NOMO-1 (cell line): ENCODE results near the gene EDAR.

Experiments
- DNase-seq, 2 experiments: peaks; one replicate each; lab custom pipeline; 2025; ENCODE audit not compliant: unreplicated experiment in 2 of 2; lab: John Stamatoyannopoulos, UW

The EDAR gene

DNA sequence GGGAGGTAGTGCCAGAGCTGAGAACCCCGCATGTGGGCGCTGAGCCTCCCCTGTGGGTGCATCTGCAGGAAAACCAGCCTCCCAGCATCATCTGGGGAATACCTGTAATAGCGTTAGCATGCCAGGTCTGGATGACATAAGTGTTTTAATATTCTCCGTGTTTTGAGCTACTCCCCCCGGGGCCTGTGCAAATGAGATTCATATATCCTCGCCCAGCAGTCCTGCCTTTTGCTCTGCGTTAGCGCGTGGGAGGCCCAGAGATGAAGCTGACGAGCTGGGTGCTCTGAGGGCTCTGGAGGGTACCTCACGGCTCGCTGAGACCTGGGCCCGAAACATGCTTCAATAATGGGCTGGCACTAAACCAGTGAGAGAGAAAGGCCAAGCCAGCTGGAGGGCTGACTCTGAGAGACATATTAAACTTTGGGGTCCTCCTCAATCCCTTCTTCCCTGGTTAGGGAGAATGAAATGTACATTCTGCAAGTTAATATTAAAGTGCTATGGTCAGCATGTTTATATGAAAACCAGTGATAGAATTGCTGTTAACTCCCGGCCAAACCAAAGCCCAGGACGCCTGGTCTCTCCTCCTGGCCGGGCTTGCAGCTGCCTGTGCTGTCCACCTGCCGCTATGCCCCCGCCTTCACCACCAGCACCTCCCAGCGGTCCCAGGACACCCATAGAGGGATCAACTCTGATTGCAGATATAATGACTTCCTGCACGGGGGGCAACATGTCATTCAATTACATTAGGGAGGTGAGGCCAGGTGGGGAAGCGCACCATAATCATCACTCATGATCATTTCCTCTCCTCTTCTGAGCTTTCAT is 77.0 kb downstream of the EDAR start:
- DNase-seq, result no peak

DNA sequence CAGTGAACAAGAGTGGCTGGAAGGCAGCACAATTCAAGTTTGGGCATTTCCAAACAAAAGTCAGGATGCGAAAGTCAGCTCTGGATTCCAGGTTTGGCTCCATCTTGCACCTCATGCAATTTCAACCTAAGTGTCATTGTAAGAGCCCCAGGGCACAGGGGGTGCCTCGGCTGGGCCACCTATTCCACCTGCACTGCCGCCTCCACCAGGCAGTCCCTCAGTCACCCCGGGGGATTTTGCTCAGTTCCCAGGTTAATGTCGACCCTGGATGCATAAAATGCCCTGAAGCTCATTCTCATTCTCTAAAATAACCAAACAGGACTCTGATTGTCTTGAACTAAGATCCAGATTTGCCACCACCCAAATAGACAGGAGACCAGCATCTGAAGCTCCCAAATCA is 77.6 kb downstream of the EDAR start:
- no peak for DNase-seq

DNA sequence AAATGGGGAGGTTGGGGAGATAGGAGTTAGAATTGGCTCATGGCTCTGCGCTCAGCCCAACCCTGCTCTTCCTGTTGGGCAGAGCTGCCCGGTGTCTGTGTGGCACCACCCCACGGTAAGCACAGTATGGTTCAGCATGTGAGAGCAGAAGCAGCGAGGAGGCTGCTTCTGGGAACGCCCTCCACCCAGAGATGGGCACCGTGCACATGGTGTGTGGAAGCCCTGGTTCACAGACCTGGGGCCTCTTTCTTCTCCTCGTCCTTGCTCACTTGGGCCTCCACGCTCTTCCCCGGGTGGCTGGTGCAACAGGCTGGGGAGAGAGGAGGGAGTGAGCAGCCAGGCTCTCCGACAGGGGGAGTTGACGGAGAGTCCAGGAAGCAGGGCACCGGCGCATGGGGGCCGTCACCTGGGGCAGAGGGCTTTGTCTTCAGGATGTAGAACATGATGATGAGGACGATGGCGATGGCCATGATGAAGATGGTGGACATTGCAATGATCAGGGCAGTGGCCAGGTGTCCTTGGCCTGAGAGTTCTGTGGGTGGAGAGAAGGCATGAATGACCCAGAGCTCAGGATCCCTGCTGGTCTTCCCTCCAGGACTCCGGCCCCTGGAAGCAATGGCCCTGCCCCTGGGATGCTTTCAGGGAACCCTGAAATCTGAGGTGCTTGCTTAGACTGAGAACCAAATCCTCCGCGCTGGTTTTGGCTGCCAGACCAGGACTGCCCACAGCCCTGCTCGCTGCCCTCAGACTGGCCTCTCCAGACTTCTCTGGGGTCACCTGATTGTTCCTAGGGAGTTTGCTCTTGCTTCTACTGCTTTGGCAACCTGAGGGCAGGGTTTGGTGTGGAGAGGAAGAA is 78.3 kb downstream of the EDAR start:
- DNase-seq, result no peak

DNA sequence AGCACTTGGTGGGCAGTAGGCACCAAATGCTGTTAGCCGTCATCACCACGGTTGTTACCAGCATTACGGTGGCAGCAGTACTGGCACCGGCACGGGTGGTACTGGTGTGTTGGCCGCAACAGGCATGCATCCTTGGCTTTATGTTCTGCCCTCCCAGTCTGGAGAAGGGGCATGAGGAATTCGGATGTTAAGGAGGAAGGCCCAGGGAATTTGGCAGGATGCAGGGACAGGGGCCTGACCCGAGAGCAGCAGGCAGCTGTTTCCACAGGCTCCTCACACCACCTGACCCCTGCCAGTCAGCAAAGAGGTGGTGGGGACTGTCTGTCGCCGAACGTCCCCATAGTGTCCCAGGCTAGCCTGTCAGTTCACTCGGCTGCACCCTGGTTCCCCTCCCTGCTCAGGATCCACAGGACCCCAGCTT is 79.0 kb downstream of the EDAR start:
- DNase-seq, result no peak

DNA sequence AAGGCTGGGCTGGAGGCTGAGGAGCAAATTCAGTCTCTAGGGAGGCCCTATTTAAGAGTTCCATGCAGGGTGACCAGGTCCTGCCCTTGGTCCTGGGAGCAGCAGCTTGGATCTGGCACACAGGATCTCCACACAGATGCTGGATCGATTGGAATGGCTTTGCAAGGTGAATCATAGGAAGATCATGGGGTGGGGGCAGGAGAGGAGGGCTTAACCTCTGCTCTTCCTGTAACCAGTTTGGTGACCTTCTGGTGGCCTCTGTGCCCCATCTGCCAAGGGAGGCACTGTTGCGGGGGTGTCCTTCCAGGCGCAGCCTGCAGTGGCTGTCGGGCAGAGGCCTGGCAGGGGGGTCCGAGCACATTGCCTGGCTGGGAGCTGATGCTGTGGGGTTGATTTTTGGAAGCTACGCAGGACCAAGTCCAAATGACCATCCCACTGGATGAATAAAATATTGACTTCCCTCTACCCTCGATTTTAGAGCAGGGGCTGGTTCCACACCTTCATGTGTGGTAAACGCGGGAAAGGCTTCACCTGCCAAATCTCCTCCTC is 79.7 kb downstream of the EDAR start:
- DNase-seq, result no peak

DNA sequence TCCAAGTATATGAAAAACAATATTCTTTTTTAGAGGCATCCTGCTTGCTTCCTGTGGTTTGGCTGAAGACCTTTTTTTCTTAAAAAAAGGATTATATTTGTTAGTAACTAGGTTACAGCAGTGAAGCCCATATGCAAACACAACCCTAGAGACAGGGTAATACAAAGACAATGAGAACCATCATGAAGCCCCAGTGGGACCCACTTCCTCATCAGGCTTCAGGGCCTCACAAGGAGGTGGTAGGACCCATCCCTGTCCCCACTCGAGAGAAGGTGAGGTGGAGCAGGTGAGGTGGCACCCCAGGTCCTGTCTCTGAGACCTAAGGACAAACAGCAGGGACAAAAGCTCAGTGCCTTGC is 80.3 kb downstream of the EDAR start:
- no peak for DNase-seq

DNA sequence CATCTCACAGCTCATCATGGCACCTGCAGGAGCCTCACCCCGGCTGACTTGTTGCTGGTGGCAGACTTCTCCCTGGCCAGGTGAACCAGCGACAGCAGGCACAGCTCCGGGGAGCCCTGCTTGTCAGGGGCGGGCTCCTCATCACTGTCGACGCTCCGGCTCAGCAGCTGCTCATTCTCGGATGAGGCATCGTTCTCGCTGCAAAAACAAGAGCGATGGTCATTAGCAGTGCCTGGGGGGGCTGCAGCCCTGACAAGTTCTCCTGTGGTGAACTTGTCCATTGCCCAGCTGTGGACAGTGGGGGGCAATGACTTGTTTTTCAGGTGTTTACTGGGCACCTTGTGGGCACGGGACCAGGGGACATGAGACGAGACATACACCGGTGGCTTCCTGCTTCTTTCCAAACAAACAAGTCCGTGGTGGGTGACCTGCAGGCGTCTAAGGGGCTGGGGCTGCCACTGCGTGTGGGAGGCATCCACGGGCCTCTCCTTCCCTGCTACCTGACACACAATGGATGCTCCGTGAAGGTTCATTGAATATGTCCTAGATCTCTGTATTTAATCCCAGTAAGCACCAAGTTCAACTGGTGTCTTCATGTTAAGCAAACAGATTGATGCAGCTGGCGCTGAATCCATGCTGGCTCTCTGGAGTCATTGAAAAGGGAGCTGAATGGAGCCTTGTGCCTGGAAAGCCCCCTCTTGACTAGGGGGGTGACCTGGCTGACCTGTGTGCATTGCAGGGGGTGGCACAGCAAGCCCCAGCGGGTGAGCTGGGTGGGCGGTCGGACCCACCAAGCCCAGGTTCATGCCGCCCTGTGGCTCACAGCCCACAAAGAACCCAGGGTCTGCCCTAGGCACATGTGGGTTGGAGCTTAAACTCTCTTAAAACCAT is 81.0 kb downstream of the EDAR start:
- no peak for DNase-seq

DNA sequence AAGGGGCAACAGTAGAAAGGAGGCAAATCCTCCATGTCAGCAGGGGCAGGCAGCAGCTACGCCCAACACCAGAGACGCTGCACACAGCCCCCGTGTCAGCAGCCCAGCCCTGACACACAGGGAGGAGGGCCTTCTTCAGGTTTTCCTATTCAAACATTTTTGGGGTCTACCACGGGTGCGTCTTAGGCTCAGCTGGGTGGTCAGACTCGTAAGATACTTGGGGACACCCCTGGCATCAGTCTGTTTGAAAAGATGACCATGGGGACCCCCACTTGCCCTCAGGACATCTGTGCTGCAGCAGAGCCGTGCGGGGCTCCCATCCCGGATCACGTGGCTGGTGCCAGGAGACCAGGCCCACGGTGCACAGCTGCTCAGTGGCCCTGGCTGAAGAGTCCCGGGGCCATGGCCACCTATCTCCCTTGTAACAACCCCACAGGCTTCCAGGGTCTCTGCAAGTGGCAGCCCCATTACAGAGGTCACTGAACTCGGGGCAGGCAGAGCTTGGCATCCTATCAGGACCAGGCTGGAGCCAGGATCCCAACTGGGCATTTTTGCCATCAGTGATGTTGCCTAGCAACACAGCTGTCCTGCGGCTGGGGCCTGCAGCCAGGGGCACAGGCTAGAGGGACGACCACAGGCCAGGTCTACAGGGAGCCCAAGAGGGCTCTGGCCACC is 82.5 kb downstream of the EDAR start:
- DNase-seq, result no peak

DNA sequence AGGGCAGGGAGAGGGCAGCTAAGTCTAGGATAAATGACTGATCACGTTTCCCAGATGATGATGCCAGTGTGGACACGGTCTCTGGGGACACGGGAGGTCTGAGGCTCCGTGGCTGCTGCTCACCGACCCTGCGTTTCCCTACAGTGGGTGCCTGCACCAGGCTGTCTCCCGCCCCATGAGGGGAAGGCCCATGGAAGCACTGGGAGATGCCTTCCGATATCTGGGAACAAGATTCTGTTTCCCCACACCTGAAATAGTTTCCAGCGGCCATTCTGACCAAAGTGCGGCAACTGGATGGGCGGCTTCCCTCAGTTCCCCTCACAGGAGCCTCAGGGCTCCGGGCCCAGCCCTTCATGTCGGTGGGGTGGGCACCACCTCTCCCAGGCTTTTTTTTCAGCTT is 83.1 kb downstream of the EDAR start:
- no peak for DNase-seq

DNA sequence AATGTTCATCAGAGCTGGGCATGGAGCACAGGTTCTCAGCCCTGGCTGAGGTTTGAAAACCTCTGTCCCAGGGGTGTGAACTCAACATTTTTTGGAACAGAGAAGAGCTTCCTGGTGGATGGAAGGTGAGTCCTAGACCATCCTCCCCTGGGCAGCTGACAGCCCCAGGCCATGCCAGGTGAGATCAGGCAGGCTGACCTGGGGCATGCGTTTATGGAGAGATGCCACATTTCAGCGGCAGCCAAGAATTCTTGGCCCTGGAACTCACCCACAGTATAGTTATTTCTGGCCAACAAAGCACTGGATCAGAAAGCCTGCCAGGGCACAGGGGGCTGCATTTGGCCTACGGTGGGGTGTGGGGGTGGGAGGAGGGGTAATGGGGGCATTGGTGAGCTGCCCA is 83.8 kb downstream of the EDAR start:
- no peak for DNase-seq

DNA sequence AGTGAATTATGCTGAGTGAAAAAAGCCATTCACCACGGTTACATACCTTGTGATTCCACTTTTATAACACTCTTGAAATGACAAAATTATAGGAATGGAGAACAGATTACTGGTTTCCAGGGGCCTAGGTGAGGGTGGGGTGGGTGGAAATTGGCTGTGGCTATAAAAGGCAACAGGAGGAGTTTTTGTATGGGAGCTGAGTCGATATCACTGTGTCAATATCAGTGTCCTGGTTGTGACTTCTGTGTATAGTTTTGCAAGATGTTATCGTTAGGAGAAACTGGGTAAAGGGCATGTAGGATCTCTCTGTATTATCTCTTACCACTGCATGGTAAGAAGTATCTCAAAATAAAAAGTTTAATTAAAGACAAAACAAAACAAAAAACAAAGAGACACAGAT is 84.3 kb downstream of the EDAR start:
- DNase-seq, result no peak

DNA sequence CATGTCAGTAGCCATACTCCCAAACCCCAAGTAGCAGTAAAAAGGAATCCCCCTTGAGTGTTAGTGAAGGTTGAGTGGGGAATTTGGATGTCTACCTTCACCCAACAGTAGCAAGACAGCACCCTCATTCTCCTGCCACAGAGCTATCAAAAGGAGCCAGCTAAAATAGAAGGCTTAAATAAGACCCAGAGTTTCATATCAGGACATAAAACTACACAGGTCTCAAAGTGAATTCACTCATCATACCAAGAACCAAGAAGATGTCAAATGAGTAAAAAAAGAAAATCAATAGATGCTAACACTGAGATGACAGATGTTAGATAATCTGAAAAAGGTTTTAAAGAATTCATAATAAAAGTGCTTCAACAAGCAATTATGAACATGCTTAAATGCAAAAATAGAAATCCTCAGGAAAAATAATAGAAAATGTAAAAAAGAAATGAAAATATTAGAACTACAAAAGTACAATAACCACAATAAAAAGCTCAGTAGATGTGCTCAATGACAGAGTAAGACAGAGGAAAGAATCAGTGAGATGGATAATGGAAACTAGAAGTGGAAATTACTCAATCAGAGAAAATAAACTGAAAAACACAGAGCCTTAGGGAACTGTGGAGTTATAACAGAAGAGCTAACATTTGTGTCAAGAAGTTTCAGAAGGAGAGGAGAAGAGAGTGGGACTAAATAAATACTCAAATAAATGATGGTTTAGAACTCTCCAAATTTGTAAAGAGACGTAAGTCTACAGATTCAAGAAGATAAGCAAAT is 90.5 kb downstream of the EDAR start:
- no peak for DNase-seq

DNA sequence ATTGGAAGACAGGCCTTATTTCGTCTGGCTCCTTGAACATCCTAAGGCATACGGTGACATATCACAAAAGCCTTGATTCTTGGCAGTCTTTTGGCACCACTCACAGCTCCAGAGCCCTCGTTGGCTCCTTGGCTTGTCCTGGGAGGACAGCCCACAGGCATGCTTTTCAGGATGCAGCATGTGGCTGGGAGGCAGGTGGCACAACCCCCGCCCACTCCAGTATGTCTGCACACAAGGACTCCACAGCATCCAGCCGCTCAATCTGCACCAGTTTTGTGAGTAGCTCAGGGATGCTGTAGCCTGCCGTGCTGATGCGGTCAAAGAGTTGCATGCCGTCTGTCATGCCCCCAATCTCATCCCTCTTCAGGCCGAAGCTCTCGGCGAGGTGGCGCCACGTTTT is 92.3 kb downstream of the EDAR start:
- no peak for DNase-seq

DNA sequence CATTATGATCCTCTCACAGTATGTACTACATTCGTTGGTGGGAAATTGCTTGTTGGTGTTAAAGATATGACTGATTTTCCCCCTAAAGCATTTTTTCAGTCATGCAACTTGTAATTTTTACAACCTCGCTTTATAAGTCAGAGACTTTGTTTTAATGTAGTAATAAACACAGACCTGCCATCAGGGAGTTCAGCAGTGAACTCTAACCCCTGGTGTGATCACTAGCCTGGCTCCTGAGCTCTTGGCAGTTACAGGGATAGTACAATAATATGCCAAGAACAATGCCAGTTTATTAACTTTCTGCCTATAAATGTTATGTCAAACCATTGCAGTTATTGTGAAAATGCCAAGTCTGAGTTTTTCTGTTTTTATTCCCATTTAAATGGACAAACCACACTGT is 93.8 kb downstream of the EDAR start:
- no peak for DNase-seq

DNA sequence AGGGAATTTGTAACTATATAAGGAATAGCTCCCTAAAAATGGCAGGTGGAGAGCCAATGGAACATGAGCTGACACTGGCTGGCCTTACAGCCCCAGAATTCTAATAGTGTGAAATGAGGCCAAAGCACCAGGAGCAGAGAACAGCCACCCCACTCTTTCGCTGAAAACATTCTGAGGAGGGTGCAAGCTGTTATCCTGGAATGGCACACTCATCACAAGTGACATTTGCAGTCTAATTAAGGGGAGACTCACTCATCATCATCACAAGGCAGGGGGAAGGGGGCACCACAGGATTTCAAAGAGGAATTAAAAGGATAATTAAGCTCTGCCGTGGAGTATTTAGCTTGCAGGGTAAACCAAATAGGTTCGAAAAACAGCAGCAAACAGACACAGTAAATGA is 94.3 kb downstream of the EDAR start:
- DNase-seq, result no peak

DNA sequence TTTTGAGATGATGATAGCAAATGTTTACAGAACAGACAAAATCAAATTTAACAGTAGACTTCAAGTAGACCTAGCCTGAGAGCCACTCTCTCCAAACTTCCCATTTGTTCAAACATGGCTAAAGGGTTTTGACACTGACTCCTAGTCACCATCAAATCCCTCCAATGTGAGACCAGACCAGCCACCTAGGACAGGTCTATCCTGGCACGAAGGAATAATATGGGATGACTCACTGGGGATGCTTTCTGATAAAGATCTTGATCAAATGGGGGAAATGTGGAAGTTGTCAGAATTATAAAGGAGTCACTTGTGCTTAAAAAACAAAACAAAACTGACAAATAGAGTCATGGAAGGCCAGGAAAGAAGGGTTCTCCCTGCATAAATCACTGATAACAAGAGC is 95.7 kb downstream of the EDAR start:
- no peak for DNase-seq

DNA sequence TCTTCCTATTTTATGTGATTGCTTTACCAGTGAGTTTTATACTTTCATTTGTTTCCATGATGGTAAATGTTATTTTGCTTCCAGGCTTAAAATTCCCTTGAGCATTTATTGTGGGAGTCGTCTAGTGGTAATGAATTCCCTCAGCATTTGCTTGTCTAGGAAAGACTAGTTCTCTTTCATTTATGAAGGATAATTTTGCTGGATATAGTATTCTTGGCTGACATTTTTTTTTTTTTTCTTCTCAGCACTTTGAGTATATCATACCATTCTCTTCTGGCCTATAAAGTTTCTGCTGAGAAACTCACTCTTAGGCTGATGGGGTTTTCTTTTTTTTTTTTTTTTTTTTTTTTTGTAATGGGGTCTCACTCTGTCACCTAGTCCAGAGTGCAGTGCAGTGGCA is 99.1 kb downstream of the EDAR start:
- no peak for DNase-seq

DNA sequence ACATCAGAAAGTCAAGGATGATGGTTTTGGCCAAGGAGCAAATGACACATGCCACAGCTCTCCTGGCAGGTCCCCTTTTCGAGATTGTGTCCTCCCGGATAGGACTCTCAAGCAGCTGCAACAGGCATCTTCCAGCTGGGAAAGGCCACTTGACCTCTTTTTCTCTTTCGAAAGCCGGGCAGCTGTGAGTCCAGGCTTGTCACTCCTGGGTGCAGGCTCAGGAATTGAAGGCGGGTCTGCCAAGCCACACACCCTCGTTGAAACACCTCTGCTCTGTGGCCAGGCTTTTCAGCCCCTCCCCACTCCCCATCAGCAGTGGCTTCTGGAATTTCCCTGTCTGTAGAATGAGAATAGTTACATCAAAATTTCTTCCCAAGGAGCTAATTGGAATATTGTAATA is 104.4 kb downstream of the EDAR start:
- no peak for DNase-seq

DNA sequence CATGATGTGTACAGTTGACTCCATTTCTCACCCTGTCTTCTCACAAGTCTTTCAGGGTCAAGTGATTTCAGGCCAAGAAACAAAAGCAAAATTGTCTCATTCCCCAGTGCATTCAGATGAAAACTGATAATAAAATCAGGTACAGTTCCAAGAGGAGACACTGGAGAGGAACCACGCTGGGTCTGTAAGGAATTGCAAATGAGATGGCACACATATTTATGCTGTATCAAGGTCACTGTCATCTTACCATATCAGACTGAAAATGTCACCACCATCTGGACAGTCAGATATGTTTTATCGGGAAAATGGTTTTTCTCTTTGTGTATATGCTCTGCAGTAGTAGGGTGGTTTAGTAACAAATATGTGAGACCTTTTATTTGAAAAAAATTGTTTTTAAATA is 110.7 kb downstream of the EDAR start:
- no peak for DNase-seq

DNA sequence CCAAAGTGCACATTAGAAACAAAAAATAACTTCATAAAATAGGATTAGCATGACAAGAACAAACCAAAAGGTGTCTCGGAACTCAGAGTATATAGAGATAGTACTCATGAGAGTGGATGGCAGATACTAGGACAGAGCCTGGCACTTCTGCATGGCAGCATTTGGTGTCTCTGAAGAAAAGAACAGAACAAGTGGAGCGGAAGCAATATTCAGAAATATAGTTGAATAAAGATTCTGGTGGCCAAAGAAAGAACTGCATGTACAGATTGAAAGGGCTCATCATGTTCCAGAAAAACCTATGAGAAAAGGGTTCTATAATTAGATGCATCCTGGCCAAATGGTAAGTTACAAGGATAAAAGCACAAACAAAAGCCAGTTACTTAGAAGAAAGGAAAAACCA is 111.5 kb downstream of the EDAR start:
- no peak for DNase-seq
